ENCODE measurements around the gene BNIP5.

Gene BNIP5

GRCh38 chr6:36305885-36306284 is 30.8 kb downstream of the BNIP5 start:
- no peak for TF ChIP-seq ZNF548 (tag by site-specific recombination; IDR thresholded peaks at IDR 0.05)
- H3K4me3 ChIP-seq (ENCODE audit: low read depth, low read length), result no peak overlapping the region
- H3K27ac ChIP-seq (ENCODE audit: extremely low read depth, low read depth, low read length), result no peak overlapping the region
- H3K36me3 ChIP-seq (ENCODE audit: control insufficient read depth in 2 of 2, insufficient read depth in 1 of 2, low read length in 2 of 2), result no peaks in the 10 kb centered on the region
- ChIA-PET CTCF (interaction anchor here (0.5 to 8.5 kb wide), 7 partner anchors 8 to 324 kb away, joined by 3 to 172 read pairs (median 5); no protein-coding TSS in a partner anchor), POLR2A (no interaction called here)
- H3K4me1 ChIP-seq (ENCODE audit: control insufficient read depth, insufficient read depth, low read length), result no peaks in the 10 kb centered on the region
- no peaks in the 10 kb centered on the region for H3K9me3 ChIP-seq (ENCODE audit: control insufficient read depth, insufficient read depth, low read depth, low read length)

GRCh38 chr6:36302227-36302976 is 34.3 kb downstream of the BNIP5 start:
- ChIA-PET CTCF (interaction anchor here (0.6 to 8.5 kb wide), 57 partner anchors 9 to 763 kb away, joined by 3 to 172 read pairs (median 4); partner anchors contain the start of gene PNPLA1), POLR2A (interaction anchor here (0.5 to 1.0 kb wide), 3 partner anchors 42 to 105 kb away, joined by 3 to 4 read pairs (median 4); partner anchors contain the start of gene BRPF3)
- Histone ChIP-seq H3K36me3 (ENCODE audit: control insufficient read depth in 2 of 2, insufficient read depth in 1 of 2, low read length in 2 of 2) (no peaks in the 10 kb centered on the region), H3K4me3 (ENCODE audit: low read depth, low read length) (no peak overlapping the region), H3K27ac (ENCODE audit: extremely low read depth, low read depth, low read length) (no peak overlapping the region), H3K4me1 (ENCODE audit: control insufficient read depth, insufficient read depth, low read length) (no peaks in the 10 kb centered on the region), H3K9me3 (ENCODE audit: control insufficient read depth, insufficient read depth, low read depth, low read length) (no peaks in the 10 kb centered on the region)
- TF ChIP-seq MYNN (tag by site-specific recombination; IDR thresholded peaks at IDR 0.05; ENCODE audit: borderline replicate concordance) (no peak), ZNF341 (tag by site-specific recombination; IDR thresholded peaks at IDR 0.05; ENCODE audit: low read depth) (0 out of 2 replicates have a peak, but pooled peaks have one; percentile 17), ZNF596 (tag by site-specific recombination; IDR thresholded peaks at IDR 0.05) (no peak), ZNF670 (tag by site-specific recombination; IDR thresholded peaks at IDR 0.05; ENCODE audit: low read depth) (no peak), ZSCAN30 (tag by site-specific recombination; IDR thresholded peaks at IDR 0.05) (0 out of 2 replicates have a peak, but pooled peaks have one; percentile 16), ZNF24 (tag by site-specific recombination; IDR thresholded peaks at IDR 0.05) (no peak), ZNF488 (tag by site-specific recombination; IDR thresholded peaks at IDR 0.05) (no peak), HOXC10 (CRISPR knock-in tag; IDR thresholded peaks at IDR 0.05) (no peak), ZFP37 (tag by site-specific recombination; IDR thresholded peaks at IDR 0.05) (peak; percentile 42; the same call in 1 of the 2 replicates), ZNF785 (tag by site-specific recombination; IDR thresholded peaks at IDR 0.05) (no peak), ZNF2 (tag by site-specific recombination; IDR thresholded peaks at IDR 0.05) (peak; percentile 87), ZBTB26 (tag by site-specific recombination; optimal IDR thresholded peaks at IDR 0.05) (no peak), ZNF76 (tag by site-specific recombination; IDR thresholded peaks at IDR 0.05; ENCODE audit: borderline replicate concordance, low read depth) (peak; percentile 69), ZNF292 (tag by site-specific recombination; IDR thresholded peaks at IDR 0.05; ENCODE audit: borderline replicate concordance, low read depth) (no peak), ZBTB7A (tag by site-specific recombination; IDR thresholded peaks at IDR 0.05; ENCODE audit: low read depth) (no peak), ZNF654 (tag by site-specific recombination; IDR thresholded peaks at IDR 0.05; ENCODE audit: low read depth) (peak; percentile 51), ZNF561 (tag by site-specific recombination; IDR thresholded peaks at IDR 0.05; ENCODE audit: borderline replicate concordance) (0 out of 2 replicates have a peak, but pooled peaks have one; percentile 61), SCRT2 (tag by site-specific recombination; IDR thresholded peaks at IDR 0.05) (peak; percentile 90), CTCF (tag by site-specific recombination; IDR thresholded peaks at IDR 0.05) (peak; percentile 89), ZNF37A (tag by site-specific recombination; IDR thresholded peaks at IDR 0.05) (no peak), ZNF18 (tag by site-specific recombination; IDR thresholded peaks at IDR 0.05) (no peak), GLIS2 (tag by site-specific recombination; IDR thresholded peaks at IDR 0.05) (no peak), ZNF776 (tag by site-specific recombination; IDR thresholded peaks at IDR 0.05; ENCODE audit: borderline replicate concordance) (no peak), ZNF629 (tag by site-specific recombination; IDR thresholded peaks at IDR 0.05) (0 out of 2 replicates have a peak, but pooled peaks have one; percentile 27), ZNF473 (tag by site-specific recombination; IDR thresholded peaks at IDR 0.05) (no peak), GLI4 (tag by site-specific recombination; IDR thresholded peaks at IDR 0.05) (no peak), ZNF175 (tag by site-specific recombination; IDR thresholded peaks at IDR 0.05) (no peak), ZNF311 (tag by site-specific recombination; IDR thresholded peaks at IDR 0.05; ENCODE audit: borderline replicate concordance) (no peak), ZNF660 (tag by site-specific recombination; IDR thresholded peaks at IDR 0.05) (peak; percentile 88)
